CD8-positive, alpha-beta memory T cell (primary cell): ENCODE data around the gene SPDYE17. TPM values are rescaled to one million over a fixed set of nuclear protein-coding genes. Genes with fewer than 3 reads are reported as not detected.
"Not testable (repeated sequence)": the region's sequence is repeated elsewhere in the genome, so short reads cannot be mapped to it uniquely, and the experiment has no call there.

ENCODE experiments used
- CTCF ChIA-PET: fragments of 350-600 bp; sonication (Branson Sonifier 250); formaldehyde crosslinking; loops from one replicate; lab custom pipeline; 2021; ENCODE audit warnings: antibody characterized with exemption; lab: Charles Lee
- POLR2A ChIA-PET: fragments of 350-600 bp; sonication (Branson Sonifier 250); formaldehyde crosslinking; loops from one replicate; lab custom pipeline; 2021; ENCODE audit warnings: antibody characterized with exemption; lab: Charles Lee
- DNase-seq, 5 donors: peaks; one replicate each; pipeline versions ENCODE4 v3.0.0 to v3.0.0-alpha.2; 2020 to 2022; ENCODE audit warnings: mixed read lengths in 1 of 5
- H3K27ac ChIP-seq: one replicate; pipeline ENCODE4 v1.7.0; 2013; ENCODE audit warnings: low read depth, mild to moderate bottlenecking, low read length, moderate library complexity
- H3K27me3 ChIP-seq: 2 replicates; pipeline ENCODE4 v1.7.0; 2013; ENCODE audit warnings: low read length, mild to moderate bottlenecking; ENCODE audit not compliant: insufficient read depth, poor library complexity, severe bottlenecking
- H3K36me3 ChIP-seq: 2 replicates; pipeline ENCODE4 v1.7.0; 2013; ENCODE audit warnings: mild to moderate bottlenecking, low read length, moderate library complexity; ENCODE audit not compliant: insufficient read depth
- H3K4me1 ChIP-seq: 2 replicates; pipeline ENCODE4 v1.7.0; 2013; ENCODE audit warnings: mild to moderate bottlenecking, low read length, moderate library complexity; ENCODE audit not compliant: insufficient read depth
- H3K4me3 ChIP-seq: 2 replicates; pipeline ENCODE4 v1.7.0; 2013; ENCODE audit warnings: mild to moderate bottlenecking, low read length
- H3K9me3 ChIP-seq: 2 replicates; pipeline ENCODE4 v1.7.0; 2013; ENCODE audit warnings: mild to moderate bottlenecking, low read length
- H3K27ac Mint-ChIP-seq, 8 donors: one replicate each; pipeline ENCODE4 v1.8.0; 2020 to 2021; ENCODE audit warnings: mixed read lengths in 8 of 8, mild to moderate bottlenecking in 6 of 8, inconsistent platforms in 3 of 8, moderate library complexity in 3 of 8
- H3K27me3 Mint-ChIP-seq, 2 donors: one replicate each; pipeline ENCODE4 v1.8.0; 2020 to 2021; ENCODE audit warnings: mixed read lengths in 2 of 2, mild to moderate bottlenecking in 1 of 2, moderate library complexity in 1 of 2
- H3K36me3 Mint-ChIP-seq, 3 donors: one replicate each; pipeline ENCODE4 v1.8.0; 2020 to 2021; ENCODE audit warnings: mixed read lengths in 3 of 3, inconsistent platforms in 1 of 3, mild to moderate bottlenecking in 1 of 3
- H3K4me1 Mint-ChIP-seq, 3 donors: one replicate each; pipeline ENCODE4 v1.8.0; 2020 to 2021; ENCODE audit warnings: mixed read lengths in 3 of 3, inconsistent platforms in 1 of 3, mild to moderate bottlenecking in 1 of 3
- H3K4me3 Mint-ChIP-seq, 7 donors: one replicate each; pipeline ENCODE4 v1.8.0; 2020 to 2021; ENCODE audit warnings: mixed read lengths in 7 of 7, mild to moderate bottlenecking in 6 of 7, moderate library complexity in 4 of 7, inconsistent platforms in 2 of 7
- H3K9me3 Mint-ChIP-seq, 5 donors: one replicate each; pipeline ENCODE4 v1.8.0; 2020 to 2022; ENCODE audit warnings: mixed read lengths in 5 of 5, mild to moderate bottlenecking in 3 of 5, moderate library complexity in 2 of 5, inconsistent platforms in 1 of 5
- polyA plus RNA-seq: library from polyadenylated mRNA; unstranded; fragments of 300-500 nt; fragmentation: Illumina TruSeq; gene quantifications from one replicate; pipeline ENCODE4 v1.2.3, GENCODE V29; 2021
- total RNA-seq, 2 experiments: library from RNA; stranded (reverse); gene quantifications; one replicate each; pipeline ENCODE4 v1.2.3, GENCODE V29; 2021

Gene SPDYE17
- total and polyA plus RNA-seq, 3 experiments from 2014 or later: not detected

- POLR2A ChIA-PET: not testable (repeated sequence)
Observed at GRCh38 chr7:77003241-77003640, 28.9 kb downstream of the SPDYE17 start.

GRCh38 chr7:77002678-77003233, 29.4 kb downstream of the SPDYE17 start:
- H3K27me3 ChIP-seq, H3K36me3 ChIP-seq, CTCF ChIA-PET, H3K27ac ChIP-seq, H3K4me3 Mint-ChIP-seq, POLR2A ChIA-PET, H3K9me3 Mint-ChIP-seq, H3K27ac Mint-ChIP-seq, H3K4me3 ChIP-seq, H3K4me1 ChIP-seq, DNase-seq, H3K27me3 Mint-ChIP-seq, H3K9me3 ChIP-seq, H3K4me1 Mint-ChIP-seq: not testable (repeated sequence)
- peaks cover 0 to 16% (median 0%) of the 10 kb centered on the region in 3 donors for H3K36me3 Mint-ChIP-seq

More at GRCh38 chr7:77003241-77003640, 28.9 kb downstream of the SPDYE17 start:
- H3K4me1 ChIP-seq, H3K27ac ChIP-seq, H3K4me1 Mint-ChIP-seq, DNase-seq, H3K27ac Mint-ChIP-seq, H3K27me3 ChIP-seq, H3K4me3 ChIP-seq, H3K4me3 Mint-ChIP-seq, CTCF ChIA-PET, H3K9me3 ChIP-seq, H3K27me3 Mint-ChIP-seq, H3K36me3 ChIP-seq, H3K9me3 Mint-ChIP-seq: not testable (repeated sequence)
- peaks cover 0 to 16% (median 0%) of the 10 kb centered on the region in 3 donors for H3K36me3 Mint-ChIP-seq

GRCh38 chr7:77002104-77002503, 30.1 kb downstream of the SPDYE17 start:
- H3K36me3 Mint-ChIP-seq: peaks cover 0 to 16% (median 0%) of the 10 kb centered on the region in 3 donors
- CTCF ChIA-PET, H3K27me3 Mint-ChIP-seq, H3K36me3 ChIP-seq, POLR2A ChIA-PET, H3K27ac Mint-ChIP-seq, H3K4me3 Mint-ChIP-seq, H3K4me1 Mint-ChIP-seq, H3K4me3 ChIP-seq, H3K9me3 Mint-ChIP-seq, H3K27me3 ChIP-seq, DNase-seq, H3K9me3 ChIP-seq, H3K27ac ChIP-seq: not testable (repeated sequence)
- H3K4me1 ChIP-seq: peaks cover 16% of the 10 kb centered on the region

- H3K9me3 ChIP-seq, H3K4me3 ChIP-seq, DNase-seq, H3K36me3 ChIP-seq, H3K9me3 Mint-ChIP-seq, H3K4me3 Mint-ChIP-seq, H3K27me3 Mint-ChIP-seq, H3K27me3 ChIP-seq, H3K27ac ChIP-seq, POLR2A ChIA-PET, CTCF ChIA-PET, H3K4me1 Mint-ChIP-seq: not testable (repeated sequence)
- H3K4me1 ChIP-seq: peaks cover 17% of the 10 kb centered on the region
- Mint-ChIP-seq H3K27ac (peak overlapping the region in 1 of 8 donors; percentile 10), H3K36me3 (peaks cover 0 to 16% (median 0%) of the 10 kb centered on the region in 3 donors)
Observed at GRCh38 chr7:76999474-77000107, 32.6 kb downstream of the SPDYE17 start.

GRCh38 chr7:76998764-76999450, 33.3 kb downstream of the SPDYE17 start:
- Mint-ChIP-seq H3K27ac (peak overlapping the region in 2 of 8 donors; percentile 42 to 76), H3K36me3 (peaks cover 0 to 21% (median 0%) of the 10 kb centered on the region in 3 donors)
- DNase-seq: peak in 3 of 5 donors; percentile 16 to 57 (median 17)
- H3K4me3 Mint-ChIP-seq, H3K27ac ChIP-seq, H3K9me3 ChIP-seq, H3K4me1 Mint-ChIP-seq, H3K27me3 Mint-ChIP-seq, H3K36me3 ChIP-seq, H3K27me3 ChIP-seq, POLR2A ChIA-PET, H3K4me3 ChIP-seq, H3K9me3 Mint-ChIP-seq, CTCF ChIA-PET: not testable (repeated sequence)
- peaks cover 17% of the 10 kb centered on the region for H3K4me1 ChIP-seq

- Histone ChIP-seq H3K9me3 (no peaks in the 10 kb centered on the region), H3K4me1 (peaks cover 17% of the 10 kb centered on the region), H3K36me3 (no peaks in the 10 kb centered on the region), H3K27ac (peak overlapping the region; percentile 6), H3K27me3 (no peaks in the 10 kb centered on the region), H3K4me3 (no peak overlapping the region)
- ChIA-PET POLR2A (no interaction called here), CTCF (no interaction called here)
- no peak for DNase-seq
- Mint-ChIP-seq H3K9me3 (no peaks in the 10 kb centered on the region), H3K27me3 (no peaks in the 10 kb centered on the region), H3K27ac (no peak overlapping the region), H3K4me3 (no peak overlapping the region), H3K36me3 (peaks cover 0 to 22% (median 0%) of the 10 kb centered on the region in 3 donors), H3K4me1 (peaks cover 0 to 6% (median 4%) of the 10 kb centered on the region in 3 donors)
Observed at GRCh38 chr7:76998285-76998589, 33.9 kb downstream of the SPDYE17 start.

- Mint-ChIP-seq H3K9me3 (no peaks in the 10 kb centered on the region), H3K27ac (peak overlapping the region in 2 of 8 donors; percentile 41 to 54), H3K36me3 (peaks cover 0 to 16% (median 0%) of the 10 kb centered on the region in 3 donors), H3K4me1 (peaks cover 0 to 6% (median 4%) of the 10 kb centered on the region in 3 donors), H3K27me3 (no peaks in the 10 kb centered on the region), H3K4me3 (no peak overlapping the region)
- peaks cover 17% of the 10 kb centered on the region for H3K4me1 ChIP-seq
- H3K27ac ChIP-seq: peak overlapping the region; percentile 25
- no peaks in the 10 kb centered on the region for H3K36me3 ChIP-seq
- no peak overlapping the region for H3K4me3 ChIP-seq
- ChIA-PET POLR2A (no interaction called here), CTCF (no interaction called here)
- H3K27me3 ChIP-seq: no peaks in the 10 kb centered on the region
- H3K9me3 ChIP-seq: no peaks in the 10 kb centered on the region
- DNase-seq: no peak
Observed at GRCh38 chr7:76997381-76998284, 34.5 kb downstream of the SPDYE17 start.

GRCh38 chr7:76996932-76997331, 35.2 kb downstream of the SPDYE17 start:
- not testable (repeated sequence) for H3K27ac ChIP-seq

More at GRCh38 chr7:76996932-76997331, 35.2 kb downstream of the SPDYE17 start:
- POLR2A ChIA-PET, H3K4me3 ChIP-seq, H3K27me3 ChIP-seq, H3K4me3 Mint-ChIP-seq, H3K9me3 Mint-ChIP-seq, CTCF ChIA-PET, H3K4me1 Mint-ChIP-seq, H3K9me3 ChIP-seq, H3K27ac Mint-ChIP-seq, DNase-seq, H3K27me3 Mint-ChIP-seq, H3K36me3 ChIP-seq: not testable (repeated sequence)
- peaks cover 0 to 13% (median 0%) of the 10 kb centered on the region in 3 donors for H3K36me3 Mint-ChIP-seq
- H3K4me1 ChIP-seq: peaks cover 17% of the 10 kb centered on the region
